Karpas-422 (cell line): ENCODE results near the gene IFT27. TPM values are rescaled to one million over a fixed set of nuclear protein-coding genes. Genes with fewer than 3 reads are reported as not detected.

Experiments used
- DNase-seq: peaks from one replicate; pipeline ENCODE4 v3.0.0-alpha.2; 2015
- H2AFZ ChIP-seq: fragments of 200-600 bp; sonication (generic); 2 replicates; pipeline ENCODE4 v1.6.1; 2014; ENCODE audit warnings: antibody characterized with exemption, low read length, mixed read lengths
- H3K27ac ChIP-seq: fragments of 200-600 bp; sonication (generic); 2 replicates; pipeline ENCODE4 v1.5.1; 2014; ENCODE audit warnings: mild to moderate bottlenecking, low read length, moderate library complexity
- H3K27me3 ChIP-seq: fragments of 200-600 bp; sonication (generic); 2 replicates; pipeline ENCODE4 v1.6.1; 2014; ENCODE audit warnings: low read length, mixed read lengths
- H3K36me3 ChIP-seq: fragments of 200-600 bp; sonication (generic); 2 replicates; pipeline ENCODE4 v1.6.1; 2014; ENCODE audit warnings: low read length, mixed read lengths; ENCODE audit not compliant: insufficient read depth
- H3K4me1 ChIP-seq: fragments of 200-600 bp; sonication (generic); 2 replicates; pipeline ENCODE4 v1.6.1; 2014; ENCODE audit warnings: mild to moderate bottlenecking, low read length, mixed read lengths
- H3K4me2 ChIP-seq: fragments of 200-600 bp; sonication (generic); 2 replicates; pipeline ENCODE4 v1.6.1; 2014; ENCODE audit warnings: low read length, low read depth, mild to moderate bottlenecking; ENCODE audit not compliant: poor library complexity, severe bottlenecking
- H3K4me3 ChIP-seq: fragments of 200-600 bp; sonication (generic); 2 replicates; pipeline ENCODE4 v1.5.1; 2014; ENCODE audit warnings: mild to moderate bottlenecking, antibody characterized with exemption, low read length, mixed read lengths
- H3K79me2 ChIP-seq: fragments of 200-600 bp; sonication (generic); 2 replicates; pipeline ENCODE4 v1.6.1; 2014; ENCODE audit warnings: mild to moderate bottlenecking, low read length, mixed read lengths
- H3K9ac ChIP-seq: fragments of 200-600 bp; sonication (generic); 2 replicates; pipeline ENCODE4 v1.6.0; 2014; ENCODE audit warnings: low read length
- H3K9me2 ChIP-seq: fragments of 200-600 bp; sonication (generic), shearing (Covaris generic); replicated peaks from 2 replicates; pipeline ENCODE4 v1.6.0; 2014; ENCODE audit warnings: mild to moderate bottlenecking, low read length, moderate library complexity; ENCODE audit not compliant: insufficient read depth
- H3K9me3 ChIP-seq: fragments of 300-700, 200-600 bp; sonication (generic); 2 replicates; pipeline ENCODE4 v1.6.1; 2014; ENCODE audit warnings: low read length, mixed read lengths
- H4K20me1 ChIP-seq: fragments of 200-600 bp; sonication (generic); 2 replicates; pipeline ENCODE4 v1.6.1; 2014; ENCODE audit warnings: mild to moderate bottlenecking, antibody characterized with exemption, low read length, low read depth; ENCODE audit not compliant: insufficient read depth
- total RNA-seq: library from RNA; depleted of rRNA; stranded (reverse); fragments of >200 nt; shearing (Covaris generic); gene quantifications from 2 replicates; pipeline ENCODE4 v1.2.3, GENCODE V29; 2014; ENCODE audit warnings: low replicate concordance

Gene IFT27
- total RNA-seq, 1 experiment from 2014 or later, result 10.9 TPM

DNA sequence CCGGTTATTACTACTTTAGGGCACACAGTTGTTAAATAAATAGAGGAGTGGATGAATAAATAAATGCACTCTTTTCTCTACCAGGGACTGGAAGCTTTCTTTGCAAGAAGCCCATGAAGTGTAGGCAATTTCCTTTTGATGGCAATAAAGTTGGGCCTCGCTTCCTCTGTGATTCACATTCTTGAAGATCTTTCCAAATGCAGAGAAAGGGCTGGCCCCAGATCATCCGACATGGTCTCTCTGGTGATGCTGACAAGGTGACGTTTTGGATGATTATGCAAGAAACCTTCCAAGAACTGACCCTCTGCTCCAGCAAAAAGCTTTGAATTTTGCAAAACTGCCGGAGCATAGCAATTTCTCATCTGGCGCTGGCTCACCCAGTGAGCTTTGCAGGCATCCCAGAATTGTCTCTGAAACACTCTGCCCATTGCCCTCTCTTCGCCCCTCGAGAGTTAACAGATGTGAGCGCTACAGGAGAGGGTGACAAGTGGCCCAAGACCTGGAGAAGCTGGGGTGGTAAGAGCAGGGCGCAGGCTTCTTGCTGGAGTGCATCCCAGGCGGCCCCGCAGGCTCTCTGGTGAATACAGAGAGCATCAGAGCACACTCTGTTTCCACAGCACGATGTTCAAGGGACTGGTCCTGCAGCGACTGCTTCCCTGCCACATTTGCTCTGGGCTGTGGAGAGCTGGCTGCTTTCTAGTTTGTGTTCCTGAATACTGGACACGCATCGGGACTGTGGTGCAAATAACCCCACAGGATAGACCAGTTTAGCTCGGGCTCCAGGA, 11.5 kb upstream of the IFT27 start:
- no peaks in the 10 kb centered on the region for H3K27me3 ChIP-seq
- H3K4me1 ChIP-seq, result no peaks in the 10 kb centered on the region
- no peak overlapping the region for H3K27ac ChIP-seq
- H3K9me3 ChIP-seq, result no peaks in the 10 kb centered on the region
- no peaks in the 10 kb centered on the region for H3K79me2 ChIP-seq
- H2AFZ ChIP-seq, result no peak overlapping the region
- no peaks in the 10 kb centered on the region for H4K20me1 ChIP-seq
- H3K4me3 ChIP-seq, result no peak overlapping the region
- no peaks in the 10 kb centered on the region for H3K36me3 ChIP-seq
- no peak overlapping the region for H3K4me2 ChIP-seq
- no peaks in the 10 kb centered on the region for H3K9me2 ChIP-seq
- H3K9ac ChIP-seq, result no peak overlapping the region
- no peak for DNase-seq

GRCh38 chr22:36783743-36784142, 7.8 kb upstream of the IFT27 start:
- Histone ChIP-seq H3K4me2 (no peak overlapping the region), H3K9me3 (no peaks in the 10 kb centered on the region), H3K4me1 (peaks cover 6% of the 10 kb centered on the region), H3K79me2 (no peaks in the 10 kb centered on the region), H3K27me3 (no peaks in the 10 kb centered on the region), H3K27ac (no peak overlapping the region), H2AFZ (no peak overlapping the region), H3K9me2 (no peaks in the 10 kb centered on the region), H3K4me3 (no peak overlapping the region), H3K36me3 (no peaks in the 10 kb centered on the region), H4K20me1 (no peaks in the 10 kb centered on the region), H3K9ac (no peak overlapping the region)
- no peak for DNase-seq

DNA sequence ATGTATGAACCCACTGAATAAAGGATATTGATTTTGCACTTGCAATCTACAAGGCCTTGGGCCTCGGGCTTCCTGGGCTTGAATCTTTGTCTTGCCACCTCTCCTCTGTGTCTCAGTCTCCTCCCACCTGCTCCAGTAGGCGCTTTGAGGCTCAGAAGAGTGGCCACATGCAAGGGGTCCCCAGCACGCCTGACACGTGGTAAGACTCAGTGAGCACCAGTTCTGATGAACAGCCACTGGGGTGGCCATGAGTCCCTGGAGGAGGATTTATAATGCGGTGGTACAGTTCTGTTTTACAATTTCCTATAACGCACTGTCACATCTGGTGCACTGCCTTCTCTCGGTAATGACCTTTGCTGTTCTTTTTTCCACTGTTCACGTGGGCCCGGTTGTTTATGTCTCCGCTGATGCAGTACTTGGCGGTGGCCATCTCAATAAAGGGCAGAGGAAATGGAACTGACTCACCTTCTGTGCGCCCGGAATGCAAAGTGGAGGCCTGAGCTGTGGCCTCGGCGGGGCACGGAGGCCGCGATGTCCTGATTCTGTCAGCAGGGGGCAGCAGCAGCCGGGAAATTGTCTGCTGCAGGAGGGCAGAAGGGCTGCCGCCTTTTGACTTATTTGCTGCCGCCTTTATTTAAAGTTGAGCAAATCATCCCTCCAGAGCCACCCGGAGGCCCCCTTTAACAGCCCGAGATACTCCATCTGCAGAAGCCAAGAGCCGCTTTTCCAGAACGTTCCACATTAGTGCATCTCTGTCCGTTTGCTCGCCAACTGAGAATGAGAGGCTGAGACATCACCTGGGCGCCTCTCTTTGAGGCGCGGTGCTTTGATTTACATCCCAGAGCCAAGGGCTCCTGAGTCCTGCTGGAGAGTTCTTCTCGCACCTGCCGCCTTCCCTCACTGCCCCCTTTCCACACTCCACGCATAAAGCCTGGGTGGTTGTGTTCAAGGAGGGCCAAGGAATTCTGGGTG, 6.0 kb upstream of the IFT27 start:
- Histone ChIP-seq H2AFZ (peak overlapping the region; percentile 64), H4K20me1 (no peaks in the 10 kb centered on the region), H3K4me3 (peak overlapping the region; percentile 21; the same call in 1 of the 2 replicates), H3K27ac (no peak overlapping the region), H3K9me3 (no peaks in the 10 kb centered on the region), H3K79me2 (no peaks in the 10 kb centered on the region), H3K4me2 (peak overlapping the region; percentile 58), H3K27me3 (no peaks in the 10 kb centered on the region), H3K4me1 (peaks cover 9% of the 10 kb centered on the region), H3K9ac (peak overlapping the region; percentile 46), H3K36me3 (no peaks in the 10 kb centered on the region), H3K9me2 (no peaks in the 10 kb centered on the region)
- DNase-seq, result peak; percentile 95

DNA sequence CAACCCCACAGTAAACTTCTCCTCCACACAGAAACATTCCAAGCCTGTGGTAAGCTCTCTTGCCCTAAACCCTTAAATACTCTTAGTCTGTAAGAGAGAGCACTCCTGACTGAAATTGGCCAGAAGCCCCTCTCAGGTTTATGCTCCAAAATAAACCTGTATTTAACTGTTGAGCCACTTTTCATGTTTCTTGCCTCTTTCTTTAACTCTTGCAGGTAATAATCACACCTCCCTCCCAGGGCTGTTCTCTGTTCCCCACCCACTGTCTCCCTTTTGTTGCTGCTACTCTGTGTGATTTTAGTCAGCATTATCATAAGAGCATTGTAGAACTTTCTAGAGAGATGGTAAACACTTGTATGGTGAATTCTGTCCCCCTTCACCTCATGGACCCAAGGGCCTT, 2.1 kb upstream of the IFT27 start:
- DNase-seq, result no peak
- Histone ChIP-seq H3K36me3 (no peaks in the 10 kb centered on the region), H3K79me2 (0 out of 2 replicates have a peak, but pooled peaks cover 4% of the 10 kb centered on the region), H3K9me2 (no peaks in the 10 kb centered on the region), H3K4me2 (no peak overlapping the region), H2AFZ (no peak overlapping the region), H3K9me3 (no peaks in the 10 kb centered on the region), H3K9ac (no peak overlapping the region), H4K20me1 (no peaks in the 10 kb centered on the region), H3K4me3 (no peak overlapping the region), H3K27ac (no peak overlapping the region), H3K27me3 (no peaks in the 10 kb centered on the region), H3K4me1 (peaks cover 23% of the 10 kb centered on the region)

DNA sequence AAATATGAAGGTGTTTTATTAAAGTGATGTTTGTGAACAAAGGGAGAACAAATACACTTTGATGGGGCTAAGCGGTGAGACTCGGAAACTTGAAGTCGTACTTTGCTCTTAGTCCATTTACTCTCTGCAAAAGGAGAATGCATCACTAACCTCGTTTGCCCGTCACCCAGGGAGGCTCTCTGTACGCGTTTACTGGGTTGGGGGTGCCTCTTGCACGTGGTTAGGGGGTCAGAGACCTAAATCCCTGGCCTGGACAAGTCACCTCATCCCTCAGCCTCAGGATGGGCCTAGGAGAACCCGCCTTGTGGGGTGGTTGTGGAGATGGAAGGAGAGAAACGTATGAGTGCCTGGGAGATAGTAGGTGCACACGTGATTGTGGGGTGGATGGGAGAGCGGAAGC, 803 bp upstream of the IFT27 start:
- Histone ChIP-seq H3K36me3 (no peaks in the 10 kb centered on the region), H3K27ac (no peak overlapping the region), H3K9me2 (no peaks in the 10 kb centered on the region), H3K27me3 (no peaks in the 10 kb centered on the region), H3K9me3 (no peaks in the 10 kb centered on the region), H3K79me2 (0 out of 2 replicates have a peak, but pooled peaks cover 4% of the 10 kb centered on the region), H3K4me3 (peak overlapping the region; percentile 35; the same call in 1 of the 2 replicates), H3K4me1 (peaks cover 20% of the 10 kb centered on the region), H3K9ac (peak overlapping the region; percentile 62), H4K20me1 (0 out of 2 replicates have a peak, but pooled peaks cover 3% of the 10 kb centered on the region), H2AFZ (peak overlapping the region; percentile 58), H3K4me2 (peak overlapping the region; percentile 58)
- no peak for DNase-seq

DNA sequence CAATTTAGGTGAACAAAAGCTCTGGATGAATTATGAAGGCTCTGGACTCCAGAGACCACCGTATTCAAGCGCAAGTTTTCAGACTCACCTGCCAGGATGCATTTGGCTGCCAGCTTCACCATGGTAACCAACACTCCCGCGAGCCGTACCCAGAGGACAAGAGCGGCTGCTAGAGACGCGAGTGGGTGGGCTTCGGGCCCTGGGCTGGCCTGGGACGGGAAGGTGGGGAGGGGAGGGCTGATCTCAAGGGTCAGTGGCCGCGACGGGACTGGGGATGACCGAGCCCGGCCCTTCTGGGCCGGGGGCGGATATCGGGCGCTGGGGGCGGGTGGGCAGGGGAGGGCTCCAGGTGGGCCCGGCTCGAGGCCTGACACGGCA, 344 bp downstream of the IFT27 start:
- H3K27me3 ChIP-seq, result no peaks in the 10 kb centered on the region
- H3K9ac ChIP-seq, result peak overlapping the region; percentile 84
- H3K4me3 ChIP-seq, result peak overlapping the region; percentile 91
- H3K4me2 ChIP-seq, result peak overlapping the region; percentile 87
- H3K9me3 ChIP-seq, result no peaks in the 10 kb centered on the region
- H3K36me3 ChIP-seq, result no peaks in the 10 kb centered on the region
- 0 out of 2 replicates have a peak, but pooled peaks cover 3% of the 10 kb centered on the region for H4K20me1 ChIP-seq
- H2AFZ ChIP-seq, result peak overlapping the region; percentile 69; the same call in 1 of the 2 replicates
- peak; percentile 74 for DNase-seq
- no peaks in the 10 kb centered on the region for H3K9me2 ChIP-seq
- H3K79me2 ChIP-seq, result 0 out of 2 replicates have a peak, but pooled peaks cover 4% of the 10 kb centered on the region
- H3K4me1 ChIP-seq, result peaks cover 17% of the 10 kb centered on the region
- H3K27ac ChIP-seq, result no peak overlapping the region

DNA sequence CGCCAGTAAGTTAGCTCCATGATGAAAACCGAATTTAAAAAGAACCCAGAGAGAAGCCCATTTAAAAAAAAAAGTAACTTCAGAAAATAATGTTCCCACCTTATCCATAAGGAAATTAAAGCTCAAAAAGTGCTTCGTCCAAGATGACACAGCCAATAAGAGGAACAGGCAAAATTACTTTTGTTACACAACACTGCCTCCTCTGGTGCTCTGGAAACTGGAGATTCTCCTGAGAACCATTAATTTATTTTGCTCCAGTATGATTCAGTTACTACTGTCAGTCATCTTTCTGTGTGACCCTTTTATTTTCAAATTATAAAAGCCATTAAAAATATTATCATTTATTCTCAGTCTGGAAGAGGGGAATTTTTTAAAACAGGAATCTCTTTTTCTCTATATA, 2.0 kb downstream of the IFT27 start:
- 0 out of 2 replicates have a peak, but pooled peaks cover 4% of the 10 kb centered on the region for H3K79me2 ChIP-seq
- peak; percentile 60 for DNase-seq

DNA sequence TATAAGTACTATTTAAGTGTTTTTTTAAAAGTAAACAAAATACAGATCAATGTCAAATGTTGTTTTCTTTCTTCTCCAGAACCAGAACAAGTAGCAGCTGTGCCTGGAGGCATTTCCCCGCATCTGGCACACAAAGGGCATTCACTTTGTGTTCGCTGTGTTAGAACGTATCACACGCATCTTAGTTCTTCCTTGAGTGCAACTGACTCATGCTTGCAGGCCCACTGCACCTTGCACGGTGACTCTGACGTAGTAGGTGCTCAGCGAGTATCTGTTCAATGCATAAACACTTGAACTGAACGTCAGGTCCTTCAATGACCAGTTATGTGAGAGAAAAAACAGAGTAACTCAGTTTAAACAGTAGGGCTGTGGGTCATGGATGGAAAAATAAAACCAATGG, 3.5 kb downstream of the IFT27 start:
- no peaks in the 10 kb centered on the region for H3K9me3 ChIP-seq
- H3K4me1 ChIP-seq, result peaks cover 17% of the 10 kb centered on the region
- 0 out of 2 replicates have a peak, but pooled peaks cover 3% of the 10 kb centered on the region for H4K20me1 ChIP-seq
- H3K9me2 ChIP-seq, result no peaks in the 10 kb centered on the region
- no peak overlapping the region for H3K4me2 ChIP-seq
- no peak overlapping the region for H3K9ac ChIP-seq
- H2AFZ ChIP-seq, result no peak overlapping the region
- 0 out of 2 replicates have a peak, but pooled peaks cover 4% of the 10 kb centered on the region for H3K79me2 ChIP-seq
- H3K27ac ChIP-seq, result no peak overlapping the region
- H3K36me3 ChIP-seq, result no peaks in the 10 kb centered on the region
- DNase-seq, result no peak
- H3K4me3 ChIP-seq, result no peak overlapping the region
- H3K27me3 ChIP-seq, result no peaks in the 10 kb centered on the region

More for the DNA sequence above, 2.0 kb downstream of the IFT27 start:
- H3K4me3 ChIP-seq, result no peak overlapping the region
- no peaks in the 10 kb centered on the region for H3K9me2 ChIP-seq
- no peaks in the 10 kb centered on the region for H3K36me3 ChIP-seq
- H2AFZ ChIP-seq, result no peak overlapping the region
- H3K9ac ChIP-seq, result no peak overlapping the region
- no peak overlapping the region for H3K4me2 ChIP-seq
- no peaks in the 10 kb centered on the region for H3K9me3 ChIP-seq
- no peak overlapping the region for H3K27ac ChIP-seq
- no peaks in the 10 kb centered on the region for H3K27me3 ChIP-seq
- H3K4me1 ChIP-seq, result peaks cover 17% of the 10 kb centered on the region
- H4K20me1 ChIP-seq, result 0 out of 2 replicates have a peak, but pooled peaks cover 3% of the 10 kb centered on the region
